ENCODE data around the gene FBXO36. TPM values are rescaled to one million over a fixed set of nuclear protein-coding genes. Genes with fewer than 3 reads are reported as not detected.

The FBXO36 gene
- total RNA-seq, 2 donors from 2014 or later: 0.75 to 0.83 TPM

GRCh38 chr2:230008708-230009066 lies 86.4 kb downstream of the FBXO36 start:
- ATAC-seq (no peak), DNase-seq (no peak)
- no peaks in the 10 kb centered on the region for H3K9me3 ChIP-seq (ENCODE audit: control insufficient read depth, low read length, poor library complexity, severe bottlenecking)
- peaks cover 3% of the 10 kb centered on the region for H3K4me1 Mint-ChIP-seq
- no peak overlapping the region for H3K4me3 Mint-ChIP-seq
- H3K36me3 Mint-ChIP-seq (ENCODE audit: low read depth): peaks cover 5% of the 10 kb centered on the region
- no peaks in the 10 kb centered on the region for H3K27me3 Mint-ChIP-seq
- peak overlapping the region; percentile 60 for H3K27ac Mint-ChIP-seq

- DNase-seq (no peak), ATAC-seq (no peak)
- H3K9me3 ChIP-seq (ENCODE audit: control insufficient read depth, low read length, poor library complexity, severe bottlenecking): no peaks in the 10 kb centered on the region
- Mint-ChIP-seq H3K4me1 (peaks cover 3% of the 10 kb centered on the region), H3K27me3 (no peaks in the 10 kb centered on the region), H3K36me3 (ENCODE audit: low read depth) (peaks cover 5% of the 10 kb centered on the region), H3K4me3 (no peak overlapping the region), H3K27ac (no peak overlapping the region)
These were observed 88.2 kb downstream of the FBXO36 start for GRCh38 chr2:230010501-230010900.

GRCh38 chr2:230011617-230012016 lies 89.3 kb downstream of the FBXO36 start:
- peaks cover 3% of the 10 kb centered on the region for H3K4me1 Mint-ChIP-seq

GRCh38 chr2:230012267-230012884 lies 90.1 kb downstream of the FBXO36 start:
- DNase-seq: no peak
- H3K27me3 Mint-ChIP-seq: no peaks in the 10 kb centered on the region
- no peak for ATAC-seq
- no peak overlapping the region for H3K4me3 Mint-ChIP-seq
- H3K9me3 ChIP-seq (ENCODE audit: control insufficient read depth, low read length, poor library complexity, severe bottlenecking): no peaks in the 10 kb centered on the region
- H3K4me1 Mint-ChIP-seq: peaks cover 3% of the 10 kb centered on the region
- H3K27ac Mint-ChIP-seq: no peak overlapping the region
- peaks cover 5% of the 10 kb centered on the region for H3K36me3 Mint-ChIP-seq (ENCODE audit: low read depth)

More at GRCh38 chr2:230011617-230012016, 89.3 kb downstream of the FBXO36 start:
- no peaks in the 10 kb centered on the region for H3K27me3 Mint-ChIP-seq
- no peaks in the 10 kb centered on the region for H3K9me3 ChIP-seq (ENCODE audit: control insufficient read depth, low read length, poor library complexity, severe bottlenecking)
- H3K4me3 Mint-ChIP-seq: no peak overlapping the region
- ATAC-seq: no peak
- no peak overlapping the region for H3K27ac Mint-ChIP-seq
- no peak for DNase-seq
- H3K36me3 Mint-ChIP-seq (ENCODE audit: low read depth): peaks cover 5% of the 10 kb centered on the region

- no peak overlapping the region for H3K4me3 Mint-ChIP-seq
- no peak overlapping the region for H3K27ac Mint-ChIP-seq
- no peaks in the 10 kb centered on the region for H3K4me1 Mint-ChIP-seq
- no peaks in the 10 kb centered on the region for H3K9me3 ChIP-seq (ENCODE audit: control insufficient read depth, low read length, poor library complexity, severe bottlenecking)
- DNase-seq (no peak), ATAC-seq (no peak)
- H3K27me3 Mint-ChIP-seq: no peaks in the 10 kb centered on the region
- peaks cover 2% of the 10 kb centered on the region for H3K36me3 Mint-ChIP-seq (ENCODE audit: low read depth)
These were observed 94.5 kb downstream of the FBXO36 start for GRCh38 chr2:230016844-230017243.

GRCh38 chr2:230018153-230018552 lies 95.8 kb downstream of the FBXO36 start:
- Mint-ChIP-seq H3K36me3 (ENCODE audit: low read depth) (peaks cover 2% of the 10 kb centered on the region), H3K27me3 (no peaks in the 10 kb centered on the region), H3K27ac (no peak overlapping the region), H3K4me3 (no peak overlapping the region), H3K4me1 (no peaks in the 10 kb centered on the region)
- ATAC-seq (no peak), DNase-seq (no peak)
- no peaks in the 10 kb centered on the region for H3K9me3 ChIP-seq (ENCODE audit: control insufficient read depth, low read length, poor library complexity, severe bottlenecking)

GRCh38 chr2:230019742-230020141 lies 97.4 kb downstream of the FBXO36 start:
- Mint-ChIP-seq H3K36me3 (ENCODE audit: low read depth) (no peaks in the 10 kb centered on the region), H3K27me3 (no peaks in the 10 kb centered on the region), H3K4me3 (no peak overlapping the region), H3K27ac (no peak overlapping the region), H3K4me1 (no peaks in the 10 kb centered on the region)
- H3K9me3 ChIP-seq (ENCODE audit: control insufficient read depth, low read length, poor library complexity, severe bottlenecking): no peaks in the 10 kb centered on the region
- no peak for ATAC-seq
- no peak for DNase-seq

- DNase-seq (no peak), ATAC-seq (no peak)
- no peak overlapping the region for H3K4me3 Mint-ChIP-seq
- H3K27me3 Mint-ChIP-seq: no peaks in the 10 kb centered on the region
- H3K27ac Mint-ChIP-seq: no peak overlapping the region
- H3K36me3 Mint-ChIP-seq (ENCODE audit: low read depth): no peaks in the 10 kb centered on the region
- H3K9me3 ChIP-seq (ENCODE audit: control insufficient read depth, low read length, poor library complexity, severe bottlenecking): no peaks in the 10 kb centered on the region
- no peaks in the 10 kb centered on the region for H3K4me1 Mint-ChIP-seq
These were observed 101.0 kb downstream of the FBXO36 start for GRCh38 chr2:230023313-230023712.

GRCh38 chr2:230042195-230042594 lies 119.9 kb downstream of the FBXO36 start:
- ATAC-seq: no peak
- Mint-ChIP-seq H3K36me3 (ENCODE audit: low read depth) (no peaks in the 10 kb centered on the region), H3K27me3 (peaks cover 16% of the 10 kb centered on the region), H3K4me1 (no peaks in the 10 kb centered on the region), H3K4me3 (no peak overlapping the region), H3K27ac (no peak overlapping the region)
- no peaks in the 10 kb centered on the region for H3K9me3 ChIP-seq (ENCODE audit: control insufficient read depth, low read length, poor library complexity, severe bottlenecking)
- no peak for DNase-seq

GRCh38 chr2:230043025-230043424 lies 120.7 kb downstream of the FBXO36 start:
- H3K4me1 Mint-ChIP-seq: no peaks in the 10 kb centered on the region
- no peak overlapping the region for H3K4me3 Mint-ChIP-seq
- no peak for DNase-seq
- ATAC-seq: no peak
- H3K36me3 Mint-ChIP-seq (ENCODE audit: low read depth): no peaks in the 10 kb centered on the region
- H3K27me3 Mint-ChIP-seq: peaks cover 15% of the 10 kb centered on the region
- no peak overlapping the region for H3K27ac Mint-ChIP-seq
- no peaks in the 10 kb centered on the region for H3K9me3 ChIP-seq (ENCODE audit: control insufficient read depth, low read length, poor library complexity, severe bottlenecking)

GRCh38 chr2:230043461-230043860 lies 121.2 kb downstream of the FBXO36 start:
- H3K9me3 ChIP-seq (ENCODE audit: control insufficient read depth, low read length, poor library complexity, severe bottlenecking): no peaks in the 10 kb centered on the region
- no peaks in the 10 kb centered on the region for H3K4me1 Mint-ChIP-seq
- DNase-seq (no peak), ATAC-seq (no peak)
- H3K27me3 Mint-ChIP-seq: peaks cover 15% of the 10 kb centered on the region
- no peak overlapping the region for H3K27ac Mint-ChIP-seq
- H3K36me3 Mint-ChIP-seq (ENCODE audit: low read depth): no peaks in the 10 kb centered on the region
- no peak overlapping the region for H3K4me3 Mint-ChIP-seq

- peaks cover 8% of the 10 kb centered on the region for H3K27me3 Mint-ChIP-seq
- no peaks in the 10 kb centered on the region for H3K9me3 ChIP-seq (ENCODE audit: control insufficient read depth, low read length, poor library complexity, severe bottlenecking)
- H3K36me3 Mint-ChIP-seq (ENCODE audit: low read depth): no peaks in the 10 kb centered on the region
- no peak for ATAC-seq
- H3K4me1 Mint-ChIP-seq: no peaks in the 10 kb centered on the region
- H3K4me3 Mint-ChIP-seq: no peak overlapping the region
- DNase-seq: no peak
- H3K27ac Mint-ChIP-seq: no peak overlapping the region
These were observed 124.2 kb downstream of the FBXO36 start for GRCh38 chr2:230046491-230046890.

GRCh38 chr2:230048010-230048671 lies 125.8 kb downstream of the FBXO36 start:
- no peaks in the 10 kb centered on the region for H3K4me1 Mint-ChIP-seq
- no peak overlapping the region for H3K27ac Mint-ChIP-seq
- no peaks in the 10 kb centered on the region for H3K9me3 ChIP-seq (ENCODE audit: control insufficient read depth, low read length, poor library complexity, severe bottlenecking)
- no peak overlapping the region for H3K4me3 Mint-ChIP-seq
- no peaks in the 10 kb centered on the region for H3K36me3 Mint-ChIP-seq (ENCODE audit: low read depth)
- ATAC-seq: no peak
- no peaks in the 10 kb centered on the region for H3K27me3 Mint-ChIP-seq
- no peak for DNase-seq

GRCh38 chr2:230050136-230050535 lies 127.8 kb downstream of the FBXO36 start:
- H3K36me3 Mint-ChIP-seq (ENCODE audit: low read depth): no peaks in the 10 kb centered on the region
- H3K4me3 Mint-ChIP-seq: no peak overlapping the region
- DNase-seq (no peak), ATAC-seq (no peak)
- no peaks in the 10 kb centered on the region for H3K9me3 ChIP-seq (ENCODE audit: control insufficient read depth, low read length, poor library complexity, severe bottlenecking)
- no peaks in the 10 kb centered on the region for H3K27me3 Mint-ChIP-seq
- no peaks in the 10 kb centered on the region for H3K4me1 Mint-ChIP-seq
- no peak overlapping the region for H3K27ac Mint-ChIP-seq

Data from T-helper 17 cell (primary cell).